GM19035 (cell line): ENCODE data around the gene SLC16A6.
"Not testable (repeated sequence)": the region's sequence is repeated elsewhere in the genome, so short reads cannot be mapped to it uniquely, and the experiment has no call there.

Source experiments
- ATAC-seq: cut with Tn5 transposase; IDR thresholded peaks from one replicate; pipeline ENCODE4 v1.9.1; 2021; ENCODE audit not compliant: unreplicated experiment

The SLC16A6 gene

DNA sequence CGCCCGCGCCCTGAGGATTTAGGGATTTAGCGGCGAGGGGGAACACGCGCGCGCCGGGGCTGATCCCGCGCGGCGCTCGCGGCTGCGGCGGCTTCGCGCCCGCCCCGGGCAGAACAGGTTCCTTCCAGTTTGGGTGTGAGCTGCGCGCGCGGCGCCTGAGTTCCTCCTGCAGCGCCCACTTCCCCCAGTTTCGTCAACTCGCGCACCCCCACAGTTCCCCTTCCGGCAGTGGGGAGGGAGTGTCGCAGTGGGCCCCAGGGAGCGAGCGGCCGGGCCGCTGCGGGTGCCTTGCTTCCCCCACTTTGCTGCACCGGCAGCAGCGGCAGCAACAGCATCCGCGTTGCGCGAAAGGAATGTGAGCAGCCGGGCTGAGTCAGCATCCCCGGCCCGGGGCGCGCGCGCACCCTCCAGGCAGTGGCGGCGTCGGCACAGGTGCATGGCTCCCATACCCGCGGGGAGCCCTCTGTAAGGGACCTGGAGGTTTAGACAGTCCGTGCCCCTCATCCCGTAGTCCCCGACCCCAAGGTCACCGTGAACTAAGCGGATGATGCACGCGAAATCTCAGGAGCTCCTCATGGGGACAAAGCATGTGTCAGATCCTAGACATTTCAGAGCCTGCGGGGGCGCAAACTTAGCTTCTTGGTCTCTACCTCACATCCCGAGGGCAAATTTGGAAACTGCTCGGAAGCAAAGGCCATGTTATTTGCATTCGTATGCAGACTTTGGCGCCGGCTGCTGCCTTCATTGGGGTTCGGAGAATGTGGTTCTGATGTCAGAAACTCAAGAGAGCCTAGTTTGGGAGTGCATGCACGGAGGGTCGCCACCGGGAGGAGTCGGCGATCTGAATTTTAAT lies 1.1 kb upstream of the SLC16A6 start:
- ATAC-seq = peak; percentile 61

DNA sequence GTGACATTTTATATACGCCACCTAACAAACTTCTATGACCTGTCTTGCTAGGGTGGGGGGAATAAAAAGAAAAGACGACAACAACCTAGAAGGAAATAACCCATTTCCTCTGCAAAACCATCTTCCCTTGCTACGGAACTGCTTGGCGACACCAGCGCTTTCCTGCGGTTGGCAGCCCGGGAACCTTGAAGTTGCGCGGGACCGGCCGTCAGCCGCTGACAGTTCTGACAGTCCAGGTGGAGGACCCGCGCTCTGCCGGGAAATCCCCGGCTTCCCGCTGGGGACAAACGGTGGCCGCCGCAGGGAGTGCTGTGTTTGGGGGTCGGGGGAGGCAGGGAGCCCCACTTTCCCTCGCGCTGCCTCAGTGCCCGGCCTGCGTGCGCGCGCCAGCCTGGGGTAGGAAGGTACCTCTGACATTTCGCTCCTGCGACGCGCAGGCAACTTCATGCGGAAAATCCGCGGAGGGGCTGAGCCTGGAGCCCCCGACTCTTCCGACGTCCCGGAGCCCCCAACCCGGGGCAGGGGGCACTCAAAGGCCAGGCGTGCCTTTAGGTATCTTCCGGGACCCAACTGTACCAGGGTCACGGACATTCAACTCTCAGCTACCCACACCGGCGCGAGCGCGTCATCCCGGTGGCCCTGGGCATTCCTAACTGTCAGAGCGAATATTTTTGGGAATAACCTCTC lies 516 bp downstream of the SLC16A6 start:
- ATAC-seq = no peak

DNA sequence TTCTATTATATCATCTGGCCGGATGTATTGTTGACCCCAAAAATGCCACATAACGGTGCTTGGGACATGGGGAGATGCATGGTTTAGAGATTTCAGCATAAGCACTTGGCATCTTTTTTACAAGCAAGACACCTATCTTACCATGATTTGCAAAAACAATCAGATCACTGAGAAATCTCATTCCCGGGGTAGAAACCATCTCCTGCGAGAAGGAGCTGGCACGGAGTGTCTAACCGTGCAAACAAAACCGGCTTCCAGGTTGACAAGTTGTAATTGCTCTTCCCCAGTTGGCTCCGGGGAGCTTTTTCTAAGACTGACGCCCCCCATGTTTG lies 1.0 kb downstream of the SLC16A6 start:
- no peak for ATAC-seq

GRCh38 chr17:68289473-68289872 lies 1.5 kb downstream of the SLC16A6 start:
- ATAC-seq = no peak

- ATAC-seq = no peak
Observed at GRCh38 chr17:68288804-68289203, 2.1 kb downstream of the SLC16A6 start.

DNA sequence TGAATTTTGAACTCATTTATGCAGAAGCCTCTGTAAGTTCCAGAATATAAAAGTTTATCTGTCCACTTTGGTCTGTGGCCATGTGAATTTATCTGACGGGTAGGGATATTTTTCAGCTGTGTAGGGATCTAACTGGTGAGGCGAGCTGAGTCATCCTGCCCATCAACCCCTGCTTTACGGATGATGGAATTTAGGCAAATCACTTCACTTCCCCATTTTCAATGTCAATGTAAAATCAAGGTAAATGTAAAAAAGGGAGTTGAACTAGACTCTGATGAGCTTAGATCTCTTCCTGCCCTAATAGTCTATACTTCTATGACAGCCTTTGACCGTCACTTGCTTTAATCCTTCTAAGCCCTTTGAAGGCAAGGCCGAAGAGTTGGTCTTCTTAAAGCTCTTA lies 2.6 kb downstream of the SLC16A6 start:
- ATAC-seq = no peak

DNA sequence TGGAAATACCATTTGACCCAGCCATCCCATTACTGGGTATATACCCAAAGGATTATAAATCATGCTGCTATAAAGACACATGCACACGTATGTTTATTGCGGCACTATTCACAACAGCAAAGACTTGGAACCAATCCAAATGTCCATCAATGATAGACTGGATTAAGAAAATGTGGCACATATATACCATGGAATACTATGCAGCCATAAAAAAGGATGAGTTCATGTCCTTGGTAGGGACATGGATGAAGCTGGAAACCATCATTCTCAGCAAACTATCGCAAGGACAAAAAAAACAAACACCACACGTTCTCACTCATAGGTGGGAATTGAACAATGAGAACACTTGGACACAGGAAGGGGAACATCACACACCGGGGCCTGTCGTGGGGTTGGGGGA lies 9.0 kb downstream of the SLC16A6 start:
- ATAC-seq = not testable (repeated sequence)

GRCh38 chr17:68277807-68278206 lies 13.1 kb downstream of the SLC16A6 start:
- no peak for ATAC-seq

- not testable (repeated sequence) for ATAC-seq
Observed at GRCh38 chr17:68276339-68276738, 14.6 kb downstream of the SLC16A6 start.

GRCh38 chr17:68273722-68274121 lies 17.2 kb downstream of the SLC16A6 start:
- ATAC-seq = no peak

DNA sequence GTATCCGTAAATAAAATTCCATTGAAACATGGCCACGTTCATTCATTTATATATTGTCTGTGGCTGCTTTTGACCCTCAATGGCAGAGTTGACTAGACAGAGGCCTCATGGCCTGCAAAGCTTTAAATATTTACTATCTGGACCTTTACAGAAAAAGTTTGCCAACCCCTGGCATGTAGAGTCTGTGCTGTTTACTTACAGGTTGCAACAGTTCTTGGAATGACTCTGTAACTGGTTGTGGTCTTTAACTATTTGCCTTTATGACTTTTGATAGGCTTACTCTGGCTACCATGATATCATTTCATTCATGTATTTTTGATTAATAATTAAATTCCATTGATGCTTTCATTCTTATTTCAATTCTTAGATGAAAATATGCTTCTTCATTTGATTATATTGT lies 25.1 kb downstream of the SLC16A6 start:
- ATAC-seq = not testable (repeated sequence)

- peak; percentile 41 for ATAC-seq
Observed at GRCh38 chr17:68263101-68263681, 27.7 kb downstream of the SLC16A6 start.

DNA sequence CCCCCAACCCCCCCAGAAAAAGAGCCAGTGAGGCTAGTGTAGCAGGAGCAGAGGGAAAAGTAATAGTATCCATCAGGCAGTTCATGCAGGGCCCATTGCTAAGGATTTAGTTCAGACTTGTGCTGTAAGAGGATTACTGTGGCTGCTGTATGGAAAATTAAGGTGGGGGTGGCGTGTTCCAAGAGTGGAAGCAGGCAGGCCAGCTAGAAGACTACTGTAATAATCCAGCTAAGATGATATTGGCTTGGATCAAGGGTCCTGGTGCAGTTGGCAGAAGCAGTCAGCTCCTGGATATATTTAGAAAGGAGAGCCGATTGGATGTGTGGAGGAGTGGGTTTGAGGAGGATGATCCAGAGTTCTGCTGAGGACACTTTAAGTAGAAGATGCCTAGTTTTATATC lies 28.5 kb downstream of the SLC16A6 start:
- not testable (repeated sequence) for ATAC-seq

DNA sequence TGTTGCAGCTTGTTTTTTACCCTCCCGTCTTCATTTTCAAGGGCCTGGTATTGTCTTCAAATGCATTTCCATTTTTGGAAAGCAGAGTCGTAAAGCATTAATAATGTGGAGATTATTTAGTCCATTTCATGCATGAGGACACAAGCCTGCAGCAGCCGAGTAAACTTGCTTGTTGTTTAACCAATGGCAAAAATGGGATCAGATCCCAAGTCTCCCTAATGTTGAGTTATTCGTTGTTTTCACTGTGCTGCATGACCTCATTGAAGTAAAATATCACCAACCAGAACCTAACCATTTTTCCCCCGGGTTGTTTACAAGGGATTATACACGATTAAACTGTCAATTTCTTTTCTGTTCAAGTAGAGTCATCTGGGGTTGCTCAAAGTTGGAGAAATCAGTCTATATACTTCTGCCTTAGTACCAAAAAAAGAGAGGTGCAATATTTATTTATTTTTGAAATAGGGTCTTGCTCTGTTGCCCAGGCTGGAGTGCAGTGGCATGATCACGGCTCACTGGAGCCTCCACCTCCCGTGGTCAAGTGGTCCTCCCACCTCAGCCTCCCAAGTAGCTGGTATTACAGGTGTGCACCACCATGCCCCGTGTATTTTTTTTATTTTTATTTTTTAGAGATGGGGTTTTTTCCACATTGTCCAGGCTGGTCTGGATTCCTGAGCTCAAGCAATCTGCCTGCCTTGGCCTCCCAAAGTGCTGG lies 30.7 kb downstream of the SLC16A6 start:
- no peak for ATAC-seq

- ATAC-seq = not testable (repeated sequence)
Observed at GRCh38 chr17:68259648-68259951, 31.3 kb downstream of the SLC16A6 start.

DNA sequence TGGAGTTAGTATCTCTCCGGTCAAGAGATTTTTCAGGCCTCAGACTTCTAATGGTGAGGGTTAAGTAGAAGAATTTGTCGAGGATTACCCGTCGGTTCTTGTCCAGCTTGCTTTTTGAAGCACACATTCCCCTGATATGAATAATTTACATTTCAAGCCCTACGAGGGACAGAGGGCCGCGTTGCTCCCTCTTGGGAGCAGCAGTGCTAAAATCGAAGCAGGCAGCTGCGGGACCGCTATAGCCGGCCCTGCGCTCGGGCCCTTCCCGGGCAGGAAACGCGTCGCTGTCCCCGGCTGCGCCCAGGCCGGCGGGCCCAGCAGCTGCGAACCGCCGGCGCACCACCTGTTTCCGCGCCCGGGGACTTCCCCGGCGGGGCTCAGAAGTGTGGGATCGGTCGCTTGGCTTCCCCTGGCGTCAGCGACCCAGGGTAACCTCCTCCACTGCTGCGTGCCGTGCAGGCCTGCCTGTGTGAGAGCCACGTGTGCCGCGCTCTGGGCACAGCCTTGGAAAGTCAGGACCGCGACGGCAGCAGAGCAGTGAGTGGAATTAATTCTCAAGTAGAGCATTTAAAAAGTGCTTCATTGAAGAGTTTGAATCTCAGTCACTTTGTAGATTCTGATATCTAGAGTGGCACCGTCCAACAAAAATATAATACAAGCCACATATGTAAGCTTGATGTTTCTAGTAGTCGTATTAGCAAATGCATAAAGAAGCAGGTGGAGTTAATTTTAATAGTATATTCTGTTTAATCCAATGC lies 31.9 kb downstream of the SLC16A6 start:
- ATAC-seq = peak; percentile 90

DNA sequence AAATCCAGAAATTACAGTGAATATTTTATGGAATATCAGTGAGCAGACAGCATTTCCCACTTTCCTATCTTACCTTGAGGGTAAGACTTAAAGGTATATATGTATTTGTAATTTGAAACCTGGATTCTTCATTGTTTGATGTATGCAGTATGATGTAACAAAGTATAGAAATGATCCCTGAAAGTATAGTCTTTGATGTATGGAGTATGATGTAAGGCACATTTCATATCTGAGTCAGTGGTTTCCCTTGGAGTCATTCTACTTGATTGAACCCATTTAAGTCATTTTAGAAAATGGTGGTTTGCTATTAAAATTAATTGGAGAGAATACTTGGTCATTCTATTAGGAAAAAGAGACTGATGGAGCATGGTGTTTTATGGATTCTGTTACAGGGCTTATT lies 33.0 kb downstream of the SLC16A6 start:
- no peak for ATAC-seq

GRCh38 chr17:68256701-68257100 lies 34.2 kb downstream of the SLC16A6 start:
- not testable (repeated sequence) for ATAC-seq

DNA sequence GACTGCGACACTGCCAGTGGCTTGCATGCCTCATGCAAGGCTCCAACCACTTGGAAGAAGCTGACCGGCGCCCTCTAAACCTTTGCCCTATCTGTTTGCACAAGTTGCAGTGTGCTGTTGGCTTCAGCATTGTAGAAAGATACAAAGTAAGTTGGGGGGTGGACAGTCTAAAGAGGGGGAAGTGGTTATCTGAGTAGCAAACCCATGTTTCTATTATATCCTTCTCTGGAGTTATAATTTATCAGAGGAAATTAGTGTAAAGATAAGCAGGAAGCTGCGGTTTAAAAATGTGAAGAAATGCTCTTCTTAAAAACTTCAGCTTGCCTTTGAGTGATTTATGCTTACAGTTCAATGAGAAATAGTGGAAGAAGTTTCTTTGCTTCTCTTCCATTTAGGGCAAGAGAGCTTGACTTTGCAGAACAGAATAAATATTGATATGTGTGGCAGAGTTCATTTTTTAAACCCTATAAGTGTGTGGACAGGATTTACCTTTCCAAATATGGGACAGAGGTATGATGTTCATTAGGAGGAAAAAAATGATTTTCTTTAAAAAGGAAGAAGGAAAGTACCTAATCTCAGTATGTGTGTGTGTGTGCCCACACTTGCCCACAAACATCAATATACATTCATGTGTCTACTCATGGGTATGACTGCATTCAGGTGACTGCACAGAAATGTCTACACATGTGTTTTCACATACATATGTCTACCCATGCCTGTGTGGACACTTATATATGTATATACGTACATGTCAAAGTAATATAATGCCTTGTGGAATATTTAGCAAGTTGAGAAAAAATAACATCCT lies 35.0 kb downstream of the SLC16A6 start:
- no peak for ATAC-seq

GRCh38 chr17:68255151-68255550 lies 35.8 kb downstream of the SLC16A6 start:
- ATAC-seq = no peak
